ENCODE measurements around the gene UNC13C. TPM values are rescaled to one million over a fixed set of nuclear protein-coding genes. Genes with fewer than 3 reads are reported as not detected.

UNC13C gene
- not detected in 2 replicates for total RNA-seq

DNA sequence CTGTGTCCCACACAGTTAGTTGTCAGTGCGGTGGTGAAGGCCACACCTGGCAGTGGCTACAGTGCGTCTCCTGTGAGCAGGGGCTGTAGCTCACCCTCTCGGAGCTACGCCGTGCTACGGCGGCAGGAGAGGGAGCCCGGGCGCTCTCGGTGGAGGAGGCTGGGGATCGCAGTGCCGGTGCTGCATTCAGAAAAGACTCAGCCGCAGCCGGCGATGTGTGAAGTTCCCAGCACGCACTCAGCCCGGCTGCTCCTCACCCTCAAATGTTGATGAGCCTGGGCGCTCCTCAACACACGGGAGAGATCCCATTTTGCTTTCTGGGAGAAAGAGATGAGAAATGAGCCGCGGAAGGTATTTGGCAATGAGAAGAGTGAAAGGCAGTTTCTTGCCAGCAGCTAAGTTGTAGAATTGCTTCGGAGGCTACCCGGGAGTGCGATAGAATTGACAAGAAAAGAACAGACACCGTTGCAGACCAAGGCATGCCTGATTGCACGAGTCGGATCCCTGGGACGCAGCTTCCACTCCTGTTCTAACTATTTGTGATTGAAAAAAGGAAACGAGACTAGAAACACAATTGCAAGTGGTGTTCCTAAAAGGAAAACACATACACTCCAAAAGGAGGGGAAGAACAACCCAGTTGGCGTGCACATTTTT is at the start of gene UNC13C:
TSS of gene UNC13C (plus strand) at position 189 of the 654 bp plus-strand sequence. CDS start 34,463 bp downstream, outside the sequence.

Other genes starting within 250 kb of the UNC13C start
- not detected in 2 replicates for gene WDR72, start 218.8 kb upstream of the UNC13C start, total RNA-seq

All from smooth muscle cell of trachea (primary cell).